ENCODE measurements around the gene SH3RF1.

DNA sequence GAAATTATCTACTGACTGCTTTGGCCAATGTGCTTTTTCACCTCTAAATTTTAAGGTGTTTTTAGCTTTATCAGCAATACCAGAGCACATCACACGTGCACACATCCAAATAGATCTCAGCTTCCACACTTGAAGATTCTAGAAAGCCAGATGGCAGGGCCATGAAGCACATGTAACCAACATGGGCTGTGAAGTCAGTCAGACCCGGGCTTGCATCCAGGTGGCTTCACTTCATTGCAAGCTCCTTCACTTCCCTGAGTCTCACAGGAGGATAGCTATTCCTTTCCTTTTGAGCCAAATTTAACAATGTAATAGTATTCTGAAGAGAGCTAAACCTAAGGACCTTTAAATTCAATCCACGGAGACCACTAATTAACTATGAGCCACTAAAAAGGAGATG, 86.5 kb downstream of the SH3RF1 start:
- TF ChIP-seq CTCF (IDR thresholded peaks at IDR 0.05) (no peak), POLR2AphosphoS5 (IDR thresholded peaks at IDR 0.05; ENCODE audit: low read depth, low read length) (no peak)
- TF ChIP-seq, protein P1, sequence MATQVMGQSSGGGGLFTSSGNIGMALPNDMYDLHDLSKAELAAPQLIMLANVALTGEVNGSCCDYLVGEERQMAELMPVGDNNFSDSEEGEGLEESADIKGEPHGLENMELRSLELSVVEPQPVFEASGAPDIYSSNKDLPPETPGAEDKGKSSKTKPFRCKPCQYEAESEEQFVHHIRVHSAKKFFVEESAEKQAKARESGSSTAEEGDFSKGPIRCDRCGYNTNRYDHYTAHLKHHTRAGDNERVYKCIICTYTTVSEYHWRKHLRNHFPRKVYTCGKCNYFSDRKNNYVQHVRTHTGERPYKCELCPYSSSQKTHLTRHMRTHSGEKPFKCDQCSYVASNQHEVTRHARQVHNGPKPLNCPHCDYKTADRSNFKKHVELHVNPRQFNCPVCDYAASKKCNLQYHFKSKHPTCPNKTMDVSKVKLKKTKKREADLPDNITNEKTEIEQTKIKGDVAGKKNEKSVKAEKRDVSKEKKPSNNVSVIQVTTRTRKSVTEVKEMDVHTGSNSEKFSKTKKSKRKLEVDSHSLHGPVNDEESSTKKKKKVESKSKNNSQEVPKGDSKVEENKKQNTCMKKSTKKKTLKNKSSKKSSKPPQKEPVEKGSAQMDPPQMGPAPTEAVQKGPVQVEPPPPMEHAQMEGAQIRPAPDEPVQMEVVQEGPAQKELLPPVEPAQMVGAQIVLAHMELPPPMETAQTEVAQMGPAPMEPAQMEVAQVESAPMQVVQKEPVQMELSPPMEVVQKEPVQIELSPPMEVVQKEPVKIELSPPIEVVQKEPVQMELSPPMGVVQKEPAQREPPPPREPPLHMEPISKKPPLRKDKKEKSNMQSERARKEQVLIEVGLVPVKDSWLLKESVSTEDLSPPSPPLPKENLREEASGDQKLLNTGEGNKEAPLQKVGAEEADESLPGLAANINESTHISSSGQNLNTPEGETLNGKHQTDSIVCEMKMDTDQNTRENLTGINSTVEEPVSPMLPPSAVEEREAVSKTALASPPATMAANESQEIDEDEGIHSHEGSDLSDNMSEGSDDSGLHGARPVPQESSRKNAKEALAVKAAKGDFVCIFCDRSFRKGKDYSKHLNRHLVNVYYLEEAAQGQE (IDR thresholded peaks at IDR 0.05; ENCODE audit: insufficient read depth in 1 of 2, low read depth in 2 of 2, low read length in 1 of 2) = no peak
